HEK293 (cell line): Measurements from ENCODE around the gene XKR8.

ENCODE experiments used
- CTCF ChIA-PET: fragments of 350-600 bp; formaldehyde crosslinking; extraction: SDS; loops from one replicate; lab custom pipeline; 2021; ENCODE audit warnings: antibody characterized with exemption; lab: Yijun Ruan, JAX
- POLR2A ChIA-PET: fragments of 300-600 bp; formaldehyde crosslinking; extraction: SDS; loops from one replicate; lab custom pipeline; 2020; ENCODE audit warnings: antibody characterized with exemption, inconsistent platforms; lab: Yijun Ruan, JAX
- H3K27ac ChIP-seq: fragments of 200-500 bp; sonication (Bioruptor generic); 2 replicates; pipeline ENCODE4 v1.5.1; 2014; ENCODE audit warnings: low read depth, low read length, control low read depth, inconsistent platforms; ENCODE audit errors: extremely low read depth
- H3K36me3 ChIP-seq, 2 experiments: fragments of 200-500 bp in 1 of 2; sonication (Bioruptor generic) in 1 of 2; 1 replicate in 1 of 2; 2 replicates in 1 of 2; pipeline ENCODE4 v1.5.1; 2014 to 2017; ENCODE audit warnings: inconsistent platforms in 2 of 2, low read length in 2 of 2; ENCODE audit not compliant: control insufficient read depth in 2 of 2, insufficient read depth in 1 of 2
- H3K4me1 ChIP-seq: fragments of 200-500 bp; sonication (Bioruptor generic); 2 replicates; pipeline ENCODE4 v1.5.1; 2014; ENCODE audit warnings: mild to moderate bottlenecking, low read length, inconsistent platforms; ENCODE audit not compliant: control insufficient read depth, insufficient read depth
- H3K4me3 ChIP-seq: 2 replicates; pipeline ENCODE4 v1.5.1; 2011; ENCODE audit warnings: low read depth, mild to moderate bottlenecking, control low read depth, low read length, moderate library complexity
- H3K9me3 ChIP-seq: fragments of 200-500 bp; sonication (Bioruptor generic); 2 replicates; pipeline ENCODE4 v1.5.1; 2014; ENCODE audit warnings: low read depth, low read length, inconsistent platforms; ENCODE audit not compliant: control insufficient read depth, insufficient read depth
- KLF10 ChIP-seq: fragments of 450-650 bp; IDR thresholded peaks from 2 replicates; pipeline ENCODE4 v1.5.1; 2018; ENCODE audit warnings: missing biosample characterization, mild to moderate bottlenecking, missing genetic modification characterization
- OSR2 ChIP-seq: fragments of 450-650 bp; formaldehyde crosslinking; IDR thresholded peaks from 2 replicates; pipeline ENCODE4 v1.5.1; 2016; ENCODE audit warnings: missing biosample characterization, missing genetic modification characterization
- ZBTB17 ChIP-seq: fragments of 450-650 bp; formaldehyde crosslinking; IDR thresholded peaks from 2 replicates; pipeline ENCODE4 v1.5.1; 2016; ENCODE audit warnings: missing biosample characterization, missing genetic modification characterization
- ZBTB20 ChIP-seq: fragments of 450-650 bp; formaldehyde crosslinking; IDR thresholded peaks from 2 replicates; pipeline ENCODE4 v1.5.1; 2016; ENCODE audit warnings: missing biosample characterization, missing genetic modification characterization
- ZNF112 ChIP-seq: fragments of 450-650 bp; formaldehyde crosslinking; IDR thresholded peaks from 2 replicates; pipeline ENCODE4 v1.5.0; 2017; ENCODE audit warnings: missing biosample characterization, missing genetic modification characterization
- ZNF174 ChIP-seq: fragments of 450-650 bp; formaldehyde crosslinking; IDR thresholded peaks from 2 replicates; pipeline ENCODE4 v1.5.0; 2017; ENCODE audit warnings: missing biosample characterization, mild to moderate bottlenecking, missing genetic modification characterization
- ZNF211 ChIP-seq: fragments of 450-650 bp; formaldehyde crosslinking; IDR thresholded peaks from 2 replicates; pipeline ENCODE4 v1.5.1; 2016; ENCODE audit warnings: low read depth, missing biosample characterization, missing genetic modification characterization
- ZNF341 ChIP-seq: fragments of 450-650 bp; formaldehyde crosslinking; IDR thresholded peaks from 2 replicates; pipeline ENCODE4; 2016; ENCODE audit warnings: low read depth, missing biosample characterization, missing genetic modification characterization
- ZNF366 ChIP-seq: fragments of 450-650 bp; formaldehyde crosslinking; conservative IDR thresholded peaks from 2 replicates; pipeline ENCODE4 v1.5.1; 2016; ENCODE audit warnings: missing biosample characterization, missing genetic modification characterization
- ZNF549 ChIP-seq: fragments of 450-650 bp; IDR thresholded peaks from 2 replicates; pipeline ENCODE4 v1.5.1; 2018; ENCODE audit warnings: missing biosample characterization, missing genetic modification characterization, mild to moderate bottlenecking, inconsistent platforms, moderate library complexity
- ZNF555 ChIP-seq: fragments of 450-650 bp; formaldehyde crosslinking; conservative IDR thresholded peaks from 2 replicates; pipeline ENCODE4 v1.5.1; 2017; ENCODE audit warnings: missing biosample characterization, mild to moderate bottlenecking, missing genetic modification characterization, inconsistent platforms
- ZNF571 ChIP-seq: fragments of 450-650 bp; formaldehyde crosslinking; IDR thresholded peaks from 2 replicates; pipeline ENCODE4 v1.5.0; 2017; ENCODE audit warnings: missing biosample characterization, missing genetic modification characterization
- ZNF670 ChIP-seq: fragments of 450-650 bp; formaldehyde crosslinking; IDR thresholded peaks from 2 replicates; pipeline ENCODE4 v1.5.1; 2016; ENCODE audit warnings: missing biosample characterization, missing genetic modification characterization, low read depth
- TF ChIP-seq, protein P1 (sequence below): fragments of 450-650 bp; formaldehyde crosslinking; IDR thresholded peaks from 2 replicates; pipeline ENCODE4 v1.5.1; 2017; ENCODE audit warnings: missing biosample characterization, missing genetic modification characterization
- TF ChIP-seq, protein P2 (sequence below): fragments of 450-650 bp; formaldehyde crosslinking; IDR thresholded peaks from 2 replicates; pipeline ENCODE4 v1.5.1; 2017; ENCODE audit warnings: missing biosample characterization, missing genetic modification characterization
- TF ChIP-seq, protein P3 (sequence below): fragments of 450-650 bp; formaldehyde crosslinking; IDR thresholded peaks from 2 replicates; pipeline ENCODE4 v1.5.1; 2016; ENCODE audit warnings: missing biosample characterization, missing genetic modification characterization
- TF ChIP-seq, protein P4 (sequence below): fragments of 450-650 bp; formaldehyde crosslinking; IDR thresholded peaks from 2 replicates; pipeline ENCODE4 v1.5.1; 2016; ENCODE audit warnings: missing biosample characterization, missing genetic modification characterization
- TF ChIP-seq, protein P5 (sequence below): fragments of 450-650 bp; formaldehyde crosslinking; IDR thresholded peaks from 2 replicates; pipeline ENCODE4 v1.5.1; 2016; ENCODE audit warnings: missing biosample characterization, missing genetic modification characterization, borderline replicate concordance

Gene XKR8

DNA sequence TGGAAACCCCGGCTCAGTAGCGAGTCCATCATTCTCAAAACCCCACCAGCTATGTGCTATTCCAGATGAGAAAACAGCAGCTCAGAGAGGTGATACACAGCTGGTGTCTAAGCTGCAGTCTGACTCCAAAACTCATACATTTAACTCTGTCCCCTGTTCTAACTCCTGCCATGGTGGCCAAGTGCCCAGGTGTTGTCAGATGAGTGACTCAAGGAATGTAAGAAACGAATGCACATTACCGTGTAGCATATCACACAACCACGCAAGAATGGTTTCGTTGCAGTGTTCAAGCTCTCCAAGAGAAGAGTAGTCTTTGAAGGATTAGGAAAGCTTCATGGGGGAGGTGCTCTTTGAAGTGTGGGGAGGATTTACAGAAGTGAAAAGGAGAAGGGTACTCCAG lies 4.7 kb upstream of the XKR8 start:
- Histone ChIP-seq H3K9me3 (no peaks in the 10 kb centered on the region), H3K4me3 (no peak overlapping the region), H3K27ac (no peak overlapping the region), H3K36me3 (no peaks in the 10 kb centered on the region)
- POLR2A ChIA-PET = no interaction called here
- TF ChIP-seq, protein P1, sequence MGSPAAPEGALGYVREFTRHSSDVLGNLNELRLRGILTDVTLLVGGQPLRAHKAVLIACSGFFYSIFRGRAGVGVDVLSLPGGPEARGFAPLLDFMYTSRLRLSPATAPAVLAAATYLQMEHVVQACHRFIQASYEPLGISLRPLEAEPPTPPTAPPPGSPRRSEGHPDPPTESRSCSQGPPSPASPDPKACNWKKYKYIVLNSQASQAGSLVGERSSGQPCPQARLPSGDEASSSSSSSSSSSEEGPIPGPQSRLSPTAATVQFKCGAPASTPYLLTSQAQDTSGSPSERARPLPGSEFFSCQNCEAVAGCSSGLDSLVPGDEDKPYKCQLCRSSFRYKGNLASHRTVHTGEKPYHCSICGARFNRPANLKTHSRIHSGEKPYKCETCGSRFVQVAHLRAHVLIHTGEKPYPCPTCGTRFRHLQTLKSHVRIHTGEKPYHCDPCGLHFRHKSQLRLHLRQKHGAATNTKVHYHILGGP = no peak
- TF ChIP-seq, protein P2, sequence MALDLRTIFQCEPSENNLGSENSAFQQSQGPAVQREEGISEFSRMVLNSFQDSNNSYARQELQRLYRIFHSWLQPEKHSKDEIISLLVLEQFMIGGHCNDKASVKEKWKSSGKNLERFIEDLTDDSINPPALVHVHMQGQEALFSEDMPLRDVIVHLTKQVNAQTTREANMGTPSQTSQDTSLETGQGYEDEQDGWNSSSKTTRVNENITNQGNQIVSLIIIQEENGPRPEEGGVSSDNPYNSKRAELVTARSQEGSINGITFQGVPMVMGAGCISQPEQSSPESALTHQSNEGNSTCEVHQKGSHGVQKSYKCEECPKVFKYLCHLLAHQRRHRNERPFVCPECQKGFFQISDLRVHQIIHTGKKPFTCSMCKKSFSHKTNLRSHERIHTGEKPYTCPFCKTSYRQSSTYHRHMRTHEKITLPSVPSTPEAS (tag by site-specific recombination) = no peak
- no peak for TF ChIP-seq OSR2 (tag by site-specific recombination)
- no peak for TF ChIP-seq ZBTB17 (tag by site-specific recombination)
- TF ChIP-seq ZNF670 = no peak
- TF ChIP-seq, all 188 proteins: peak for 0
- CTCF ChIA-PET = interaction anchor here (0.6 to 1.9 kb wide), 6 partner anchors 10 to 1069 kb away, joined by 3 to 7 read pairs (median 3); partner anchors contain the start of gene SMPDL3B
- H3K4me1 ChIP-seq = no peaks in the 10 kb centered on the region

DNA sequence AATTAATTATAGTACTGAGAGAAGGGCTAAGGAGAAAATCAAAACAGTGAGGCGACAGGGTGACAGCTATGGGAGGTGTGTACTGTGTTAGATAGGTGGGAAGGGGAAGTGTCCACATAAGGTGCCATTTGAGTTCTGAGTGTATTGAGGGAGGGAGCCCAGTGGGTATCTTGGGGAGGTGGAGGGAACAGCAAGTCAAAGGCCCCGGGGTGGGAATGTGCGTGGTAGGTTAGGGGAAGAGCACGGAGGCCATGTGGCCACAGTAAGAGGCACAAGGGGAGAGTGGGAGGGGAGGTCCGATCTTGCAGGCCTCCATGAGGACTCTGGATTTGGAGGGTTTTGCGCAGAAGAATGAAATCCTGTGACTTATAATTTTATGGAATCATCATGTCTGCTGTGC lies 3.0 kb upstream of the XKR8 start:
- CTCF ChIA-PET = interaction anchor here (0.7 to 4.6 kb wide), 3 partner anchors 17 to 99 kb away, joined by 3 to 32 read pairs (median 3); no protein-coding TSS in a partner anchor
- no peaks in the 10 kb centered on the region for H3K36me3 ChIP-seq
- POLR2A ChIA-PET = no interaction called here

DNA sequence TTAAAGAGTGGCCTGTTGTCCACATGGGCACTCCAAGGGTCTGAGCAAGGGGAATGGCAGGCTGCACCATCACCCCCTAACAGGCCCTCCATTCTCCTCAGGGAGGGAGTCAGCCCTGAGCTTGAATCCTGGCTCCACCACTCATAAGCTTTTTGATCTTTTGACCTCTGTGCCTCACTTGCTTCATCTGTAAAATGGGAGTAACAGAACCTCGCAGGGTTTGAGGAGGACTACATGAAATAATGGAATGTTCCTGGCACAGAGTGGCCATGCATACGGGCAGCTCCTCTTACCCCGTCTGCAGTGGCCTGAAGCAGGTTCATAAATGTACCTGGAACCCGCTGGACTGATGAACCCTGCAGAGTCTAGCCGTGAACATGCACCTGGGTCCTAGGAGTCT lies 2.1 kb upstream of the XKR8 start:
- H3K27ac ChIP-seq = no peak overlapping the region
- no peaks in the 10 kb centered on the region for H3K9me3 ChIP-seq
- H3K4me3 ChIP-seq = no peak overlapping the region
- no peaks in the 10 kb centered on the region for H3K36me3 ChIP-seq
- no peaks in the 10 kb centered on the region for H3K4me1 ChIP-seq
- POLR2A ChIA-PET = no interaction called here
- CTCF ChIA-PET = interaction anchor here (4.6 kb wide), 1 partner anchor 18 kb away, joined by 32 read pairs; no protein-coding TSS in a partner anchor
- TF ChIP-seq ZBTB20 (tag by site-specific recombination) (no peak), KLF10 (tag by site-specific recombination) (no peak), ZNF555 (tag by site-specific recombination) (no peak), ZNF571 (no peak), ZNF549 (no peak), ZNF366 (tag by site-specific recombination) (no peak), ZNF174 (tag by site-specific recombination) (no peak), ZNF211 (tag by site-specific recombination) (no peak)
- TF ChIP-seq, protein P3, sequence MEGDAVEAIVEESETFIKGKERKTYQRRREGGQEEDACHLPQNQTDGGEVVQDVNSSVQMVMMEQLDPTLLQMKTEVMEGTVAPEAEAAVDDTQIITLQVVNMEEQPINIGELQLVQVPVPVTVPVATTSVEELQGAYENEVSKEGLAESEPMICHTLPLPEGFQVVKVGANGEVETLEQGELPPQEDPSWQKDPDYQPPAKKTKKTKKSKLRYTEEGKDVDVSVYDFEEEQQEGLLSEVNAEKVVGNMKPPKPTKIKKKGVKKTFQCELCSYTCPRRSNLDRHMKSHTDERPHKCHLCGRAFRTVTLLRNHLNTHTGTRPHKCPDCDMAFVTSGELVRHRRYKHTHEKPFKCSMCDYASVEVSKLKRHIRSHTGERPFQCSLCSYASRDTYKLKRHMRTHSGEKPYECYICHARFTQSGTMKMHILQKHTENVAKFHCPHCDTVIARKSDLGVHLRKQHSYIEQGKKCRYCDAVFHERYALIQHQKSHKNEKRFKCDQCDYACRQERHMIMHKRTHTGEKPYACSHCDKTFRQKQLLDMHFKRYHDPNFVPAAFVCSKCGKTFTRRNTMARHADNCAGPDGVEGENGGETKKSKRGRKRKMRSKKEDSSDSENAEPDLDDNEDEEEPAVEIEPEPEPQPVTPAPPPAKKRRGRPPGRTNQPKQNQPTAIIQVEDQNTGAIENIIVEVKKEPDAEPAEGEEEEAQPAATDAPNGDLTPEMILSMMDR (tag by site-specific recombination) = no peak
- TF ChIP-seq, protein P4, sequence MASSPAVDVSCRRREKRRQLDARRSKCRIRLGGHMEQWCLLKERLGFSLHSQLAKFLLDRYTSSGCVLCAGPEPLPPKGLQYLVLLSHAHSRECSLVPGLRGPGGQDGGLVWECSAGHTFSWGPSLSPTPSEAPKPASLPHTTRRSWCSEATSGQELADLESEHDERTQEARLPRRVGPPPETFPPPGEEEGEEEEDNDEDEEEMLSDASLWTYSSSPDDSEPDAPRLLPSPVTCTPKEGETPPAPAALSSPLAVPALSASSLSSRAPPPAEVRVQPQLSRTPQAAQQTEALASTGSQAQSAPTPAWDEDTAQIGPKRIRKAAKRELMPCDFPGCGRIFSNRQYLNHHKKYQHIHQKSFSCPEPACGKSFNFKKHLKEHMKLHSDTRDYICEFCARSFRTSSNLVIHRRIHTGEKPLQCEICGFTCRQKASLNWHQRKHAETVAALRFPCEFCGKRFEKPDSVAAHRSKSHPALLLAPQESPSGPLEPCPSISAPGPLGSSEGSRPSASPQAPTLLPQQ (tag by site-specific recombination) = no peak
- TF ChIP-seq, protein P5, sequence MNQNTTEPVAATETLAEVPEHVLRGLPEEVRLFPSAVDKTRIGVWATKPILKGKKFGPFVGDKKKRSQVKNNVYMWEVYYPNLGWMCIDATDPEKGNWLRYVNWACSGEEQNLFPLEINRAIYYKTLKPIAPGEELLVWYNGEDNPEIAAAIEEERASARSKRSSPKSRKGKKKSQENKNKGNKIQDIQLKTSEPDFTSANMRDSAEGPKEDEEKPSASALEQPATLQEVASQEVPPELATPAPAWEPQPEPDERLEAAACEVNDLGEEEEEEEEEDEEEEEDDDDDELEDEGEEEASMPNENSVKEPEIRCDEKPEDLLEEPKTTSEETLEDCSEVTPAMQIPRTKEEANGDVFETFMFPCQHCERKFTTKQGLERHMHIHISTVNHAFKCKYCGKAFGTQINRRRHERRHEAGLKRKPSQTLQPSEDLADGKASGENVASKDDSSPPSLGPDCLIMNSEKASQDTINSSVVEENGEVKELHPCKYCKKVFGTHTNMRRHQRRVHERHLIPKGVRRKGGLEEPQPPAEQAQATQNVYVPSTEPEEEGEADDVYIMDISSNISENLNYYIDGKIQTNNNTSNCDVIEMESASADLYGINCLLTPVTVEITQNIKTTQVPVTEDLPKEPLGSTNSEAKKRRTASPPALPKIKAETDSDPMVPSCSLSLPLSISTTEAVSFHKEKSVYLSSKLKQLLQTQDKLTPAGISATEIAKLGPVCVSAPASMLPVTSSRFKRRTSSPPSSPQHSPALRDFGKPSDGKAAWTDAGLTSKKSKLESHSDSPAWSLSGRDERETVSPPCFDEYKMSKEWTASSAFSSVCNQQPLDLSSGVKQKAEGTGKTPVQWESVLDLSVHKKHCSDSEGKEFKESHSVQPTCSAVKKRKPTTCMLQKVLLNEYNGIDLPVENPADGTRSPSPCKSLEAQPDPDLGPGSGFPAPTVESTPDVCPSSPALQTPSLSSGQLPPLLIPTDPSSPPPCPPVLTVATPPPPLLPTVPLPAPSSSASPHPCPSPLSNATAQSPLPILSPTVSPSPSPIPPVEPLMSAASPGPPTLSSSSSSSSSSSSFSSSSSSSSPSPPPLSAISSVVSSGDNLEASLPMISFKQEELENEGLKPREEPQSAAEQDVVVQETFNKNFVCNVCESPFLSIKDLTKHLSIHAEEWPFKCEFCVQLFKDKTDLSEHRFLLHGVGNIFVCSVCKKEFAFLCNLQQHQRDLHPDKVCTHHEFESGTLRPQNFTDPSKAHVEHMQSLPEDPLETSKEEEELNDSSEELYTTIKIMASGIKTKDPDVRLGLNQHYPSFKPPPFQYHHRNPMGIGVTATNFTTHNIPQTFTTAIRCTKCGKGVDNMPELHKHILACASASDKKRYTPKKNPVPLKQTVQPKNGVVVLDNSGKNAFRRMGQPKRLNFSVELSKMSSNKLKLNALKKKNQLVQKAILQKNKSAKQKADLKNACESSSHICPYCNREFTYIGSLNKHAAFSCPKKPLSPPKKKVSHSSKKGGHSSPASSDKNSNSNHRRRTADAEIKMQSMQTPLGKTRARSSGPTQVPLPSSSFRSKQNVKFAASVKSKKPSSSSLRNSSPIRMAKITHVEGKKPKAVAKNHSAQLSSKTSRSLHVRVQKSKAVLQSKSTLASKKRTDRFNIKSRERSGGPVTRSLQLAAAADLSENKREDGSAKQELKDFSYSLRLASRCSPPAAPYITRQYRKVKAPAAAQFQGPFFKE = no peak
- TF ChIP-seq, all 188 proteins: peak for 0

More for the DNA sequence above, 3.0 kb upstream of the XKR8 start:
- H3K27ac ChIP-seq = no peak overlapping the region
- H3K4me1 ChIP-seq = no peaks in the 10 kb centered on the region
- TF ChIP-seq ZNF112 (no peak), ZNF341 (tag by site-specific recombination) (peak; percentile 97)
- no peak overlapping the region for H3K4me3 ChIP-seq
- no peaks in the 10 kb centered on the region for H3K9me3 ChIP-seq
